Right atrium auricular region (tissue), 2 donors: ENCODE data around the gene NT5DC1. TPM values are rescaled to one million over a fixed set of nuclear protein-coding genes. Genes with fewer than 3 reads are reported as not detected.

Source experiments
- DNase-seq: peaks from one replicate; pipeline ENCODE4 v3.0.0-alpha.2; 2019; ENCODE audit warnings: low spot score
- H3K27ac ChIP-seq, 2 donors: fragments of 200-600 bp; sonication (generic); 1 replicate in 1 of 2; 2 replicates in 1 of 2; pipeline ENCODE4 v1.5.1; 2016 to 2019
- H3K27me3 ChIP-seq, 2 donors: fragments of 200-600 bp; sonication (generic); one replicate each; pipeline versions ENCODE4 v1.5.1 to v1.6.0; 2017 to 2019
- H3K36me3 ChIP-seq: fragments of 200-600 bp; sonication (generic); one replicate; pipeline ENCODE4 v1.5.1; 2016
- H3K4me1 ChIP-seq, 2 donors: fragments of 200-600 bp; sonication (generic); one replicate each; pipeline versions ENCODE4 v1.5.1 to v1.6.0; 2017 to 2019
- H3K4me3 ChIP-seq, 2 donors: fragments of 200-600 bp; sonication (generic); 1 replicate in 1 of 2; 2 replicates in 1 of 2; pipeline ENCODE4 v1.5.1; 2017 to 2019; ENCODE audit warnings: mild to moderate bottlenecking in 1 of 2, moderate library complexity in 1 of 2
- H3K9me3 ChIP-seq, 2 donors: fragments of 200-600 bp; sonication (generic); one replicate each; pipeline ENCODE4 v1.5.1; 2019
- total RNA-seq, 2 donors: library from RNA; depleted of rRNA; stranded (reverse); fragments of >200 nt; gene quantifications; one replicate each; pipeline ENCODE4 v1.1.0, GENCODE V29; 2016
- TF ChIP-seq, protein P1 (sequence below), 2 donors: fragments of 200-600 bp; sonication (generic); IDR thresholded peaks; one replicate each; pipeline ENCODE4 v1.5.1; 2019; ENCODE audit warnings: antibody characterized with exemption in 2 of 2

Gene NT5DC1
- total RNA-seq, 2 donors from 2014 or later = 11.2 to 22.6 TPM

GRCh38 chr6:116267836-116268588 is 167.4 kb downstream of the NT5DC1 start:
- H3K9me3 ChIP-seq = peaks cover 0 to 7% of the 10 kb centered on the region in 2 donors
- no peak overlapping the region for H3K4me3 ChIP-seq
- H3K27ac ChIP-seq = no peak overlapping the region
- H3K27me3 ChIP-seq = no peaks in the 10 kb centered on the region
- no peaks in the 10 kb centered on the region for H3K36me3 ChIP-seq
- DNase-seq = no peak
- H3K4me1 ChIP-seq = no peaks in the 10 kb centered on the region
- TF ChIP-seq, protein P1, sequence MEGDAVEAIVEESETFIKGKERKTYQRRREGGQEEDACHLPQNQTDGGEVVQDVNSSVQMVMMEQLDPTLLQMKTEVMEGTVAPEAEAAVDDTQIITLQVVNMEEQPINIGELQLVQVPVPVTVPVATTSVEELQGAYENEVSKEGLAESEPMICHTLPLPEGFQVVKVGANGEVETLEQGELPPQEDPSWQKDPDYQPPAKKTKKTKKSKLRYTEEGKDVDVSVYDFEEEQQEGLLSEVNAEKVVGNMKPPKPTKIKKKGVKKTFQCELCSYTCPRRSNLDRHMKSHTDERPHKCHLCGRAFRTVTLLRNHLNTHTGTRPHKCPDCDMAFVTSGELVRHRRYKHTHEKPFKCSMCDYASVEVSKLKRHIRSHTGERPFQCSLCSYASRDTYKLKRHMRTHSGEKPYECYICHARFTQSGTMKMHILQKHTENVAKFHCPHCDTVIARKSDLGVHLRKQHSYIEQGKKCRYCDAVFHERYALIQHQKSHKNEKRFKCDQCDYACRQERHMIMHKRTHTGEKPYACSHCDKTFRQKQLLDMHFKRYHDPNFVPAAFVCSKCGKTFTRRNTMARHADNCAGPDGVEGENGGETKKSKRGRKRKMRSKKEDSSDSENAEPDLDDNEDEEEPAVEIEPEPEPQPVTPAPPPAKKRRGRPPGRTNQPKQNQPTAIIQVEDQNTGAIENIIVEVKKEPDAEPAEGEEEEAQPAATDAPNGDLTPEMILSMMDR (IDR thresholded peaks at IDR 0.05) = no peak

- no peak for DNase-seq
- H3K9me3 ChIP-seq = peaks cover 0 to 2% of the 10 kb centered on the region in 2 donors
- no peaks in the 10 kb centered on the region for H3K27me3 ChIP-seq
- H3K27ac ChIP-seq = no peak overlapping the region
- no peaks in the 10 kb centered on the region for H3K4me1 ChIP-seq
- H3K36me3 ChIP-seq = peaks cover under 1% of the 10 kb centered on the region
- TF ChIP-seq, protein P1 (IDR thresholded peaks at IDR 0.05) = peak; percentile 66 to 81
- H3K4me3 ChIP-seq = no peak overlapping the region
Observed at GRCh38 chr6:116268589-116269293, 168.1 kb downstream of the NT5DC1 start.

- H3K9me3 ChIP-seq = no peaks in the 10 kb centered on the region
- no peak overlapping the region for H3K27ac ChIP-seq
- peaks cover 8% of the 10 kb centered on the region for H3K36me3 ChIP-seq
- H3K4me1 ChIP-seq = peaks cover 0 to 23% of the 10 kb centered on the region in 2 donors
- no peak overlapping the region for H3K4me3 ChIP-seq
- H3K27me3 ChIP-seq = no peaks in the 10 kb centered on the region
- no peak for DNase-seq
- TF ChIP-seq, protein P1 (IDR thresholded peaks at IDR 0.05) = no peak
Observed at GRCh38 chr6:116271149-116271708, 170.6 kb downstream of the NT5DC1 start.

GRCh38 chr6:116277124-116277523 is 176.5 kb downstream of the NT5DC1 start:
- Histone ChIP-seq H3K4me3 (peak overlapping the region; percentile 70 to 91), H3K27me3 (no peaks in the 10 kb centered on the region), H3K9me3 (no peaks in the 10 kb centered on the region), H3K27ac (peak overlapping the region; percentile 98 to 100), H3K36me3 (peaks cover 8% of the 10 kb centered on the region), H3K4me1 (peaks cover 0 to 61% of the 10 kb centered on the region in 2 donors)
- TF ChIP-seq, protein P1 (IDR thresholded peaks at IDR 0.05) = no peak
- DNase-seq = no peak

GRCh38 chr6:116278481-116278829 is 177.8 kb downstream of the NT5DC1 start:
- H3K27me3 ChIP-seq = no peaks in the 10 kb centered on the region
- H3K27ac ChIP-seq = peak overlapping the region; percentile 98 to 100
- H3K4me3 ChIP-seq = peak overlapping the region; percentile 70 to 91
- H3K9me3 ChIP-seq = no peaks in the 10 kb centered on the region
- H3K4me1 ChIP-seq = peaks cover 0 to 61% of the 10 kb centered on the region in 2 donors
- TF ChIP-seq, protein P1 (IDR thresholded peaks at IDR 0.05) = no peak
- no peak for DNase-seq
- peaks cover 8% of the 10 kb centered on the region for H3K36me3 ChIP-seq
